Keratinocyte (primary cell): ENCODE data around the gene MDGA2. TPM values are rescaled to one million over a fixed set of nuclear protein-coding genes. Genes with fewer than 3 reads are reported as not detected.

Experiments
- DNase-seq: peaks from one replicate; pipeline ENCODE4 v3.0.0-alpha.2; 2011; ENCODE audit warnings: low read depth, missing footprints, low spot score
- FAIRE-seq: peaks from 2 replicates; lab custom pipeline; 2011; peaks lifted over from hg19 to GRCh38; lab: Jason Lieb, UNC
- H2AFZ ChIP-seq: 2 replicates; pipeline ENCODE4 v1.6.0; 2012; ENCODE audit warnings: low read length, control low read depth, inconsistent platforms; ENCODE audit not compliant: control insufficient read depth
- H3K27ac ChIP-seq: 2 replicates; pipeline ENCODE4 v1.5.1; 2011; ENCODE audit warnings: low read length; ENCODE audit not compliant: control insufficient read depth, insufficient read depth
- H3K27me3 ChIP-seq: 3 replicates; pipeline ENCODE4 v1.6.0; 2011; ENCODE audit warnings: low read length; ENCODE audit not compliant: control insufficient read depth, insufficient read depth; ENCODE audit errors: extremely low read depth
- H3K36me3 ChIP-seq, 2 experiments: 2 replicates in 1 of 2; 3 replicates in 1 of 2; pipeline ENCODE4 v1.5.1; 2011; ENCODE audit warnings: low read length in 2 of 2, mild to moderate bottlenecking in 1 of 2; ENCODE audit not compliant: control insufficient read depth in 2 of 2, insufficient read depth in 2 of 2; ENCODE audit errors: extremely low read depth in 1 of 2
- H3K4me1 ChIP-seq: 3 replicates; pipeline ENCODE4 v1.5.1; 2011; ENCODE audit warnings: low read length; ENCODE audit not compliant: control insufficient read depth, insufficient read depth; ENCODE audit errors: extremely low read depth
- H3K4me2 ChIP-seq: 3 replicates; pipeline ENCODE4 v1.6.0; 2011; ENCODE audit warnings: low read depth, low read length; ENCODE audit not compliant: control insufficient read depth, insufficient read depth; ENCODE audit errors: extremely low read depth
- H3K4me3 ChIP-seq, 3 experiments: fragments of 200-600 bp in 1 of 3; sonication (generic) in 1 of 3; 2 replicates in 2 of 3; 3 replicates in 1 of 3; pipeline ENCODE4 v1.5.1; 2011 to 2016; ENCODE audit warnings: low read length in 3 of 3, mild to moderate bottlenecking in 3 of 3, control low read depth in 2 of 3, inconsistent platforms in 1 of 3, low read depth in 1 of 3, mixed read lengths in 1 of 3, mixed run types in 1 of 3, moderate library complexity in 1 of 3; ENCODE audit not compliant: control insufficient read depth in 2 of 3, insufficient read depth in 2 of 3; ENCODE audit errors: extremely low read depth in 1 of 3
- H3K79me2 ChIP-seq: 2 replicates; pipeline ENCODE4 v1.6.0; 2012; ENCODE audit warnings: low read length; ENCODE audit not compliant: control insufficient read depth, insufficient read depth
- H3K9ac ChIP-seq: 3 replicates; pipeline ENCODE4 v1.6.0; 2011; ENCODE audit warnings: low read length; ENCODE audit not compliant: control insufficient read depth, insufficient read depth; ENCODE audit errors: extremely low read depth
- H3K9me1 ChIP-seq: 3 replicates; pipeline ENCODE4 v1.6.0; 2011; ENCODE audit warnings: low read length; ENCODE audit not compliant: control insufficient read depth, insufficient read depth; ENCODE audit errors: extremely low read depth
- H3K9me3 ChIP-seq: 2 replicates; pipeline ENCODE4 v1.5.1; 2012; ENCODE audit warnings: low read depth, low read length; ENCODE audit not compliant: control insufficient read depth
- H4K20me1 ChIP-seq: 3 replicates; pipeline ENCODE4 v1.6.0; 2011; ENCODE audit warnings: low read length; ENCODE audit not compliant: control insufficient read depth, insufficient read depth; ENCODE audit errors: extremely low read depth
- CTCF ChIP-seq, 3 experiments: IDR thresholded peaks in 1 of 3; conservative IDR thresholded peaks in 1 of 3; optimal IDR thresholded peaks in 1 of 3; 2 replicates in 2 of 3; 3 replicates in 1 of 3; pipeline versions ENCODE3 to v1.5.1; 2011; ENCODE audit warnings: low read length in 3 of 3, mild to moderate bottlenecking in 3 of 3, moderate library complexity in 2 of 3, control low read depth in 1 of 3, inconsistent platforms in 1 of 3; ENCODE audit not compliant: insufficient read depth in 2 of 3; ENCODE audit errors: extremely low read depth in 1 of 3
- EZH2 ChIP-seq: IDR thresholded peaks from one replicate; pipeline ENCODE4 v1.6.1; 2012; ENCODE audit warnings: inconsistent platforms, mild to moderate bottlenecking, low read length, moderate library complexity
- dilution Hi-C: fragments of 300-500 bp; cut with MboI; formaldehyde crosslinking; loops from one replicate; pipeline ENCODE4 v1.7.0; 2020; ENCODE audit warnings: low sequenced_read_pairs; ENCODE audit not compliant: extremely low pct_ligation_motif_present
- polyA plus RNA-seq, 5 experiments: library from polyadenylated mRNA; depleted of rRNA in 3 of 5; stranded (reverse) in 3 of 5; stranded (forward) in 1 of 5; unstranded in 1 of 5; fragments of >200 nt; gene quantifications; 1 replicate in 1 of 5; 2 replicates in 3 of 5; 3 replicates in 1 of 5; pipeline versions ENCODE4 v1.2.1 to v1.2.3, GENCODE V29; 2011 to 2012; ENCODE audit warnings: missing spikeins in 2 of 5, low read depth in 1 of 5, low replicate concordance in 1 of 5

Gene MDGA2
- polyA plus RNA-seq, 1 donor (not counting 4 experiments of a cell fraction or from before 2014, with no cell fraction given): not detected

- no peaks in the 10 kb centered on the region for H3K36me3 ChIP-seq
- no peak overlapping the region for H3K4me2 ChIP-seq
- H4K20me1 ChIP-seq: no peaks in the 10 kb centered on the region
- TF ChIP-seq EZH2: no peak
- TF ChIP-seq CTCF (optimal IDR thresholded peaks at IDR 0.05 in 1 of 3, IDR thresholded peaks at IDR 0.05 in 1 of 3, conservative IDR thresholded peaks at IDR 0.05 in 1 of 3; ENCODE audit: extremely low read depth in 1 of 3, insufficient read depth in 2 of 3, low read length in 3 of 3): no peak
- no peaks in the 10 kb centered on the region for H3K27me3 ChIP-seq
- dilution Hi-C loops: no loop called here
- H3K4me3 ChIP-seq: no peak overlapping the region
- no peak overlapping the region for H3K27ac ChIP-seq
- no peak overlapping the region for H2AFZ ChIP-seq
- H3K9me1 ChIP-seq: no peaks in the 10 kb centered on the region
- no peaks in the 10 kb centered on the region for H3K9me3 ChIP-seq
- H3K9ac ChIP-seq: no peak overlapping the region
- H3K4me1 ChIP-seq: no peaks in the 10 kb centered on the region
- H3K79me2 ChIP-seq: no peaks in the 10 kb centered on the region
- DNase-seq (no peak), FAIRE-seq (no peak)
Observed at GRCh38 chr14:47651337-47651736, 24.1 kb downstream of the MDGA2 start.

- H3K79me2 ChIP-seq: no peaks in the 10 kb centered on the region
- H3K4me1 ChIP-seq: no peaks in the 10 kb centered on the region
- H3K9me1 ChIP-seq: no peaks in the 10 kb centered on the region
- no peak overlapping the region for H3K4me2 ChIP-seq
- no peak for TF ChIP-seq CTCF (optimal IDR thresholded peaks at IDR 0.05 in 1 of 3, IDR thresholded peaks at IDR 0.05 in 1 of 3, conservative IDR thresholded peaks at IDR 0.05 in 1 of 3; ENCODE audit: extremely low read depth in 1 of 3, insufficient read depth in 2 of 3, low read length in 3 of 3)
- no peak for TF ChIP-seq EZH2
- no peak overlapping the region for H2AFZ ChIP-seq
- dilution Hi-C loops: no loop called here
- FAIRE-seq (no peak), DNase-seq (no peak)
- no peaks in the 10 kb centered on the region for H3K27me3 ChIP-seq
- H3K36me3 ChIP-seq: no peaks in the 10 kb centered on the region
- no peaks in the 10 kb centered on the region for H4K20me1 ChIP-seq
- H3K4me3 ChIP-seq: no peak overlapping the region
- no peak overlapping the region for H3K9ac ChIP-seq
- no peak overlapping the region for H3K27ac ChIP-seq
- H3K9me3 ChIP-seq: no peaks in the 10 kb centered on the region
Observed at GRCh38 chr14:47637753-47638152, 37.7 kb downstream of the MDGA2 start.
